GM19452 (cell line): Measurements from ENCODE around the gene CSH1.
"Not testable (repeated sequence)": the region's sequence is repeated elsewhere in the genome, so short reads cannot be mapped to it uniquely, and the experiment has no call there.

Experiments used
- ATAC-seq: cut with Tn5 transposase; IDR thresholded peaks from one replicate; pipeline ENCODE4 v1.9.1; 2021; ENCODE audit not compliant: unreplicated experiment

CSH1 gene

DNA sequence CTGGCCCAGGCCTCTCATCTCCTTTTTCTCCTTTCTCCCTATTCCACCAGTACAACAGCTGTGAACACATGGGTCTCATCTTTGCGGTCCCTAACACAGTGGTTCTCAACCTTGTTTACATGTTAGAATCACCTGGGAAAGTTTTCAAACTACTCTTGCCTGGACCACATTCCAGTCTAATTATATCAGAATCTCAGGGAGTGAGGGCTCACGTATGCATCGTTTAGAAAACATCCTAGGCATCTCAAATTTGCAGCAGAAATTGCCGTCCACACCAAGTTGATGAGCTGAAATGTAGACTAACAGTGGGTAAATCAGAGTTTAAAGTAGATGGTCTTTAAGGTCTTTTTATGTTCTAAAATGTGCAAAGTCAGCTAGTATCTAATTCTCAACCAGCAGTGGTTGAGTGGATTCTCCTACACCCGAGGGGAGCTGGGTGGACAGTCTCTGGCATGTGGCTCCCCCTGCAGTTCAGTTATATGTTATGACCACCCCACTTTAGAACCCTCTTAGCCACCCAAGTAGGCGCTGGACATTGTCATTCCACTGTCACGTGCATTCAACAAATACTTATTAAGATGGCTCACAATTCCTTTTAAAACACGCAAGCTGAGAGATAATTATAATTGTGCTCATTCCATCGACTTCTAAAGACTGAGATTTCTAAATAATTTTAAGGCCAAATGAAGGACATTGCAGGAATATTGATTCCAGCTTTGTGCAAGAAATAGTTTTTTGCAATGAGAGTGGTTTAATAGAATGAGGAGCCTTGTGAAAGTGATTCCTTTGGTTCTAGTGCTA lies 26.7 kb downstream of the CSH1 start:
- not testable (repeated sequence) for ATAC-seq

DNA sequence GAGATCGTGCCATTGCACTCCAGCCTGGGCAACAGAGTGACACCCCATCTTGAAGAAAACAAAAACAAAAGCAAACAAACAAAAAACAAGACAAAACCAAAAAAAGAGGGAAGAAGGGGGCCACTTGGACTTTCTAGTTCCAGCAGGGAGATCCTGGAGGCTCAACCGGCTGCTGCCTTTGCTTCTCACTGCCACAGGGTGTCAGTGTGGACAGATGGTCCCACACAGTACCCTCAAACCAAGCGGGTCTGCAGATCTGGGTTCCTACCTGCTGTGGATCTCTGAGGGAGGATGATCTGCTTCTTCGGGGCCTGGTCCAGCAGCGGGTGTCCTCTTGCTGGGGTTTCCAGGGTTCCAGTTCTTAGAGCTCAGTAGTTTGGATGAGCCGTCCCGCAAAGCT lies 29.7 kb downstream of the CSH1 start:
- ATAC-seq = not testable (repeated sequence)

DNA sequence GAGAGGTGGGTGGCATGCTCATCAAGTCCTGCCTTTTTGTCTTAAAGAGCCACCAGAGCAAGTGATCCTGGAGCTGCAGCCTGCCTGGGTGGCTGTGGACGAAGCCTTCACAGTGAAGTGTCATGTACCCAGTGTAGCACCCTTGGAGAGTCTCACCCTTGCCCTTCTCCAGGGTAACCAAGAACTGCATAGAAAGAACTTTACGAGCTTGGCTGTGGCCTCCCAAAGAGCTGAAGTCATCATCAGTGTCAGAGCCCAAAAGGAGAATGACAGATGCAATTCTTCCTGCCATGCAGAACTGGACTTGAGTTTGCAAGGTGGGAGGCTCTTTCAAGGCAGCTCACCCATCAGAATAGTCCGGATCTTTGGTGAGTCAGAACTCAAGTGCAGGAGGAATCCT lies 37.1 kb downstream of the CSH1 start:
- no peak for ATAC-seq

DNA sequence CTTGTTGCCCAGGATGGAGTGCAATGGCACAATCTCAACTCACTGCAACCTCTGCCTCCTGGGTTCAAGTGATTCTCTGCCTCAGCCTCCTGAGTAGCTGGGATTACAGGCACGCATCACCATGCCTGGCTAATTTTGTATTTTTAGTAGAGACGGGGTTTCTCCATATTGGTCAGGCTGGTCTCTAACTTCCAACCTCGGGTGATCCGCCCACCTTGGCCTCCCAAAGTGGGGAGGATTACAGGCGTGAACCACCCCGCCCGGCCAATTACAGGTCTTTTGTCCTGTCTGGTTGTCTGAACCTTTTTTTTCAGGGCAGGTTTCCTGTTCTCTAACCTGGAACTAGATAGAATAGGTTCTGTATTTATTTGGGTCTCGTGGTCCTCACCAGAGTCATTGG lies 39.9 kb downstream of the CSH1 start:
- not testable (repeated sequence) for ATAC-seq

DNA sequence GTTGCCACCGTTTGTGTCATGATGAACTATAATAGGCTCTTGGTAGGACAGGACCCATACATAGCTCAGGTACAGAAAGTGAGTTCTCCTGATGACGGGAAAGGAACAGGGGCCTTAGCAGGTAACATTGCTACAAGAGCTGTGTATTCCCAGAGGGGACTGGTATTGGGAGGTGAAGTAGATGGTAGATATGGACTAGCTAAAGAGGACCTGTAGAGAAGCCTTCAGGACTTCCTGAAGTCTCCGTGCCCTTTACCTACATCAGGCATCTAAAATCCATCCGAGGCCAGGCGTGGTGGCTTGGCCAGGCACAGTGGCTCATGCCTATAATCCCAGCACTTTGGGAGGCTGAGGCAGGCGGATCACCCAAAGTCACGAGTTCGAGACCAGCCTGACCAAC lies 41.2 kb downstream of the CSH1 start:
- ATAC-seq = no peak

DNA sequence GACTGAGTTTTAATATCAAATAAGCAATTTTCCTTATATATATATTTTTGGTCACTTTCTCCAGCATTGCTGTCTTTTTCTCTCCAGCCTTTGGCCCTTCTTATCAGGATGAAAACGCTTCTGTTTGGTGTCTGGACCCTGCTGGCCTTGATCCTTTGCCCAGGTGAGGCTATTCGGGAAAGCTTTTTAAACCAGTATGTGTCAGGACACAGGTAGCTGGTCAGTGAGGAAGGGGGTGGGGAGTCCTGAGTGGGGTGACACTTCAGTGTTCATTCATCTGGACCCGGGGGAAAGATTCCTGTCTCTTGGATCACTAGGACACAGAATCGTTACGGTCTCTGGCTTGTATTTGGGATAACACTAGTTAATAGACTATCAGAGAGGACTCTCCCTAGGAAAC lies 41.7 kb downstream of the CSH1 start:
- ATAC-seq = no peak

DNA sequence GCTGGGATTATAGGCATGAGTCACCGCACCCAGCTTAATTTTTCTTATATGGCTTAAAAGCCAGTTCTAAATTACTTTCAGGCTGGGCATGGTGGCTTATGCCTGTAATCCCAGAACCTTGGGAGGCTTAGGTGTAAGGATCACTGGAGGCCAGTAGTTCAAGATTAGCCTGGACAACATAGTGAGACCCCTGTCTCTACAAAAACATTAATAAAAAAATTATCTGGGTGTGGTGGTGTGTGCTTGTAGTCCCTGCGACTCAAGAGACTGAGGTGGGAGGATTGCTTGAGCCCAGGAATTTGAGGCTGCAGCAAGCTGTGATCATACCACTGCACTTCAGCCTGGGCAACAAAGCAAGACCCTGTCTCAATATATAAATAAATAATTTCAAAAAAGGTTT lies 43.1 kb downstream of the CSH1 start:
- ATAC-seq = no peak

DNA sequence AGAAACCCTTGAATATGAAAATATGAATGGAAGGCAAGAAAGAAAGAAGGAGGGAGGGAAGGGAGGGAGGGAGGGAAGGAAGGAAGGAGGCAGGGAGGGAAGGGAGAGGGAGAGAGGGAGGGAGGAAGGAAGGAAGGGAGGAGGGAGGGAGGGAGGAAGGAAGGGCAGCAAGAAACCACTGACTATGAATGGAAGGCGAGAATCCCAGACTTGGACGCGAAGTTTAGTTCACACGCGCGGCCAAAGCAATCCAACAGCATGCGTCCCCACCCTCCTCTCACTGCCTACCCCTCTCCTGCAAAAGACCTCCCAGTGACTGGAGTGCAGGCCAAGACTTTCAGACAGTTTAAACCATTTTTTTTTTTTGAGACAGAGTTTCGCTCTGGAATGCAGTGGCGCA lies 46.0 kb downstream of the CSH1 start:
- no peak for ATAC-seq

DNA sequence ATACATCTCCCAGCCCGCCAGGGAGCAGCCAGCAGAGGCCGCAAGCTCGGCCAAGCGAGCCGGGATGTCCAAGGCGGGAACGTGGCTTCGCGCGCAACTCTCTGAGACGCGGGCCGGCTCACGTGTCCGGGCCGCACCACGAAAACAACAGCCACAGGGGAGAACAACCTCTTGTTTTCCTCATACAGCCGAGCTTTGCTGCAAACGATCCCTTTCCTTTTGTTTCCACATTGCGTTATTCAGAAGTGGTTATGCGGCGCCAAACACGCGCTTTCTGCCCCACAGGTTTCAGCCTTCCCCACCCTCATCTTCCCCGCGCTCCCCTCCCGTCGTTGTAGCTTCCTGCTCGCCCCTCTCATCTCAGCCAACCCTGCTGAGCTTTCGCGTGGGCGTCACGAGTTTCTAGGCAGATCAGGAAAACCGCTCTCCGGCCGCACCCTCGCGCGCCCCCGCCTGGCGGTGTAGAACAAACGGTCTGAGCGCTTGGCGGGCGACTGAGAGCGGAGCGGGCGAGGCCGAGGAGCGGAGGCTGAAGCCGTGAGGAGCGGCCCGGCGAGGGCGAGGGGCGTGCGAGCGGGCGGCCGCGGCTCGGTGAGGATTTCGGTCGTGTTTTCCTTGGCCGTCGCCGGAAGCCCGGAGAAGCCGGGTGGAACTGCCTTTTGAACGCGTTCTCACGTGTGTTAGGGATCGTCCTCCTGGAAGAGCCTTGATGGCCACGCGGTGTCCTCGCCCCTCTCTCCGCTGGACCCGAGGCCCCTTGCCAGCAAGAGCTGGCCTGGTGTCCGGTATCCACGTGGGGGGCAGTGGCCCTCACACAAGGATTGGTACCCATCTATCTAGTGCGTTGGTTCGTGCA lies 47.3 kb downstream of the CSH1 start:
- ATAC-seq = peak; percentile 87

DNA sequence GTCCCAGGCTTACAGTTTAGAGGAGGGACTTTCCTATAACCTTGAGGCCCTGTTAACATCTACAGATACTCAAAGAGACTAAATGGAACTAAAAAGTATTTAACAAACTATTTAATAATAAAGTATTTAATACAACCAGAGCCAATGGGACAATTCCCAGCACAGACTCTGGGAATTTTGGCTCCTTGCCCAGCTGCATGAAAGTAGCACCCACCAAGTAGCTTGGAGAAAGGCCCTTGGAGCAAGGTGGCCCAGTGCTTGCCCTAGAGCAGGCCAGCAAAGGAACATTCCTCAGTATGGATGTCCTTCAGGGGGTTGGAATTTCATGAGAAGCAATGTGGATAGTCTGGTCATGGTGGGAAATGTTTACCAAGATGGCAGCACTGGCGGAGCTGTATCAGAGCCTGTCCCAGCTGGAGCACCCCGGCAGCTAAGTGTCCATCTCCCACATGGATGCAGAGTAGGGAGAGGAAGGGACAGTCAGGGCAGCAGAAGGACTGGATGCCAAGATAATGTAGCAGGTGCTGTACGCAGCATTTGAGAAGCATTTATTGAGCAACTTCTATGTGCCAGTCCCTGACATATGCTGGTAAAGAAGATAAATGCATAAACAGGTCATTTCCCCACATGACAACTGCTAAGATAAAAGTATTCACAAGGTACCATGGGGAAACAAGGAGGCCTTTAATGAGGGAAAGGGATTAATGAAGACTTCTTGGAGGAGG lies 48.7 kb downstream of the CSH1 start:
- no peak for ATAC-seq

DNA sequence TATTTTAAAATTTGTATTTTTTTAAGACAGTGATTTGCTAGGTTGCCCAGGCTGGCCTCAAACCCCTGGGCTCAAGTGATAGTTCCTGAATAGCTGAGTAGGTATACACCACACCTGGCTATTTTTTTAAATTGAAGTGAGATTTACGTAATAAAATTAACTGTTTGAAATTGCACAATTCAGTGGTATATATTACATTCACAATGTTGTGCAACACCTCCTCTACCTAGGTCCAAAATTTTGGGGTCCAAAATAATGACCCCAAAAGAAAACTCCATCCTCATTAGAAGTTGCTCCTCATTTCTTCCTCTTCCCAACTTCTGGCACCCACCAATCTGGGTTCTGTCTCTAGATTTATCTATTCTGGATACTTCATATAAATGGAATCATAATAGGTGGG lies 50.9 kb downstream of the CSH1 start:
- no peak for ATAC-seq
